SK-N-SH (cell line): ENCODE measurements around the gene ZNF44. TPM values are rescaled to one million over a fixed set of nuclear protein-coding genes. Genes with fewer than 3 reads are reported as not detected.

Source experiments
- CTCF ChIA-PET: fragments of 300-600, 350-600 bp; formaldehyde crosslinking; extraction: SDS; loops from one replicate; lab custom pipeline; 2021; lab: Yijun Ruan, JAX
- POLR2A ChIA-PET: fragments of 350-600 bp; sonication (Branson Sonifier 250); formaldehyde crosslinking; extraction: SDS; loops from one replicate; lab custom pipeline; 2020; ENCODE audit warnings: antibody characterized with exemption, inconsistent platforms; lab: Yijun Ruan, JAX
- DNase-seq: peaks from one replicate; pipeline ENCODE4 v3.0.0; 2012
- H2AFZ ChIP-seq: fragments of 200-600 bp; sonication (generic); 2 replicates; pipeline ENCODE4 v1.8.1; 2016; ENCODE audit warnings: antibody characterized with exemption, mild to moderate bottlenecking, low read depth
- H3F3A ChIP-seq: fragments of 200-600 bp; sonication (generic); replicated peaks from 2 replicates; pipeline ENCODE3; 2016; ENCODE audit warnings: antibody characterized with exemption, mild to moderate bottlenecking; ENCODE audit not compliant: insufficient read depth
- H3K27ac ChIP-seq, 2 experiments: fragments of 200-500 bp in 1 of 2; fragments of 200-600 bp in 1 of 2; sonication (Bioruptor generic) in 1 of 2; sonication (generic), shearing (Covaris generic) in 1 of 2; 2 replicates each; pipeline versions ENCODE4 v1.5.1 to v1.6.1; 2014 to 2016; ENCODE audit warnings: low read depth in 2 of 2, inconsistent platforms in 1 of 2, low read length in 1 of 2, mild to moderate bottlenecking in 1 of 2, mixed read lengths in 1 of 2
- H3K27me3 ChIP-seq: fragments of 200-600 bp; sonication (generic), shearing (Covaris generic); 2 replicates; pipeline ENCODE4 v1.6.1; 2016; ENCODE audit warnings: mixed run types; ENCODE audit not compliant: insufficient read depth
- H3K36me3 ChIP-seq, 2 experiments: fragments of 200-500 bp in 1 of 2; fragments of 200-600 bp in 1 of 2; sonication (Bioruptor generic) in 1 of 2; sonication (generic) in 1 of 2; replicated peaks in 1 of 2; 2 replicates each; pipeline versions ENCODE3 to v1.5.1; 2014 to 2016; ENCODE audit warnings: low read length in 1 of 2, mild to moderate bottlenecking in 1 of 2; ENCODE audit not compliant: insufficient read depth in 2 of 2, control insufficient read depth in 1 of 2
- H3K4me1 ChIP-seq, 2 experiments: fragments of 200-500 bp in 1 of 2; fragments of 200-600 bp in 1 of 2; sonication (Bioruptor generic) in 1 of 2; sonication (generic), shearing (Covaris generic) in 1 of 2; 2 replicates each; pipeline versions ENCODE4 v1.5.1 to v1.6.1; 2014 to 2016; ENCODE audit warnings: low read depth in 1 of 2, low read length in 1 of 2, mixed run types in 1 of 2; ENCODE audit not compliant: insufficient read depth in 2 of 2, control insufficient read depth in 1 of 2
- H3K4me2 ChIP-seq: fragments of 200-600 bp; sonication (generic), shearing (Covaris generic); 2 replicates; pipeline ENCODE4 v1.6.1; 2017; ENCODE audit warnings: mixed run types
- H3K4me3 ChIP-seq, 2 experiments: fragments of 200-500 bp in 1 of 2; fragments of 200-600 bp in 1 of 2; sonication (Bioruptor generic) in 1 of 2; sonication (generic), shearing (Covaris generic) in 1 of 2; 2 replicates each; pipeline versions ENCODE4 v1.5.1 to v1.8.1; 2014 to 2016; ENCODE audit warnings: low read depth in 2 of 2, inconsistent platforms in 1 of 2, low read length in 1 of 2, mild to moderate bottlenecking in 1 of 2, mixed read lengths in 1 of 2, moderate library complexity in 1 of 2
- H3K79me2 ChIP-seq: fragments of 200-600 bp; sonication (generic); 2 replicates; pipeline ENCODE4 v1.8.1; 2017; ENCODE audit warnings: mild to moderate bottlenecking; ENCODE audit not compliant: insufficient read depth
- H3K9ac ChIP-seq: fragments of 200-600 bp; sonication (generic); 2 replicates; pipeline ENCODE4 v1.6.1; 2017; ENCODE audit warnings: mixed run types
- H3K9me2 ChIP-seq: fragments of 200-600 bp; sonication (generic); 2 replicates; pipeline ENCODE4 v1.6.1; 2017; ENCODE audit warnings: mixed run types
- H3K9me3 ChIP-seq: fragments of 200-600 bp; sonication (generic); 2 replicates; pipeline ENCODE4 v1.6.1; 2017; ENCODE audit warnings: mixed run types, mild to moderate bottlenecking, moderate library complexity
- H4K20me1 ChIP-seq: fragments of 200-600 bp; sonication (generic); 2 replicates; pipeline ENCODE4 v1.6.1; 2017; ENCODE audit warnings: mild to moderate bottlenecking, mixed run types; ENCODE audit not compliant: insufficient read depth
- CTCF ChIP-seq: fragments of 200-600 bp; sonication (generic); IDR thresholded peaks from 2 replicates; pipeline ENCODE4 v1.6.1; 2017; ENCODE audit warnings: antibody characterized with exemption, mild to moderate bottlenecking, moderate library complexity
- EP300 ChIP-seq, 2 experiments: IDR thresholded peaks; 2 replicates each; pipeline versions ENCODE4 v1.4.0 to v1.6.1; 2012; ENCODE audit warnings: borderline replicate concordance in 1 of 2, low read depth in 1 of 2, low read length in 1 of 2
- EZH2phosphoT487 ChIP-seq: fragments of 200-600 bp; sonication (generic); IDR thresholded peaks from 2 replicates; pipeline ENCODE4 v1.6.1; 2017; ENCODE audit warnings: low read depth, mixed run types, mild to moderate bottlenecking, antibody characterized with exemption, moderate library complexity, borderline replicate concordance
- FOXJ3 ChIP-seq: sonication (generic); formaldehyde crosslinking; IDR thresholded peaks from 2 replicates; pipeline ENCODE4 v1.5.1; 2020; ENCODE audit warnings: mild to moderate bottlenecking, missing genetic modification reagents
- FOXM1 ChIP-seq: IDR thresholded peaks from 2 replicates; pipeline ENCODE4 v1.4.0; 2012; ENCODE audit warnings: low read depth, mild to moderate bottlenecking
- IRF3 ChIP-seq: fragments of 150-350 bp; IDR thresholded peaks from 2 replicates; pipeline ENCODE4 v1.6.1; 2016; ENCODE audit warnings: mild to moderate bottlenecking, low read depth, low read length
- NRF1 ChIP-seq: IDR thresholded peaks from 2 replicates; pipeline ENCODE4 v1.6.1; 2012; ENCODE audit warnings: low read depth, mild to moderate bottlenecking, low read length
- PBX3 ChIP-seq: IDR thresholded peaks from 2 replicates; pipeline ENCODE4; 2012
- RFX5 ChIP-seq: IDR thresholded peaks from 2 replicates; pipeline ENCODE4 v1.6.1; 2012; ENCODE audit warnings: mild to moderate bottlenecking, improper control_type of control experiment, low read length
- SMC3 ChIP-seq: IDR thresholded peaks from 2 replicates; pipeline ENCODE4 v1.6.1; 2012; ENCODE audit warnings: low read depth, low read length, improper control_type of control experiment
- TEAD4 ChIP-seq: IDR thresholded peaks from 2 replicates; pipeline ENCODE4 v1.4.0; 2012; ENCODE audit warnings: mild to moderate bottlenecking, borderline replicate concordance; ENCODE audit not compliant: insufficient read depth
- USF2 ChIP-seq: fragments of 150-350 bp; IDR thresholded peaks from 2 replicates; pipeline ENCODE4 v1.6.1; 2017; ENCODE audit warnings: antibody characterized with exemption, low read length, low read depth, borderline replicate concordance
- WGBS: methylation state at CpG from one replicate; pipeline ENCODE4 v1.1.6; 2017; ENCODE audit warnings: low lambda C conversion rate; 5-methylcytosine and 5-hydroxymethylcytosine counted together
- polyA plus RNA-seq, 3 experiments: library from polyadenylated mRNA; depleted of rRNA; stranded (reverse); fragments of >200 nt; gene quantifications; 2 replicates each; pipeline ENCODE4 v1.2.3, GENCODE V29; 2012

Gene ZNF44
- polyA plus RNA-seq, 1 of the 3 experiments (the other 2 are of a cell fraction) = 3.6 TPM

GRCh38 chr19:12224676-12225075 is 70.0 kb downstream of the ZNF44 start (continued):
- no peak for TF ChIP-seq CTCF
- TF ChIP-seq SMC3 = no peak

- H3K36me3 ChIP-seq = no peaks in the 10 kb centered on the region
- DNase-seq = no peak
- H4K20me1 ChIP-seq = no peaks in the 10 kb centered on the region
- H3K79me2 ChIP-seq = no peaks in the 10 kb centered on the region
- no peak overlapping the region for H3K27ac ChIP-seq
- no peaks in the 10 kb centered on the region for H3K9me2 ChIP-seq
- H3K4me2 ChIP-seq = no peak overlapping the region
- H3F3A ChIP-seq = no peaks in the 10 kb centered on the region
- WGBS = 0% methylated on average over 1 of the region's 1 CpG
- H3K27me3 ChIP-seq = no peaks in the 10 kb centered on the region
- no peak overlapping the region for H3K4me3 ChIP-seq
- H3K9ac ChIP-seq = no peak overlapping the region
- H2AFZ ChIP-seq = no peak overlapping the region
- TF ChIP-seq EP300 (IDR thresholded peaks at IDR 0.05; ENCODE audit: borderline replicate concordance in 1 of 2, low read depth in 1 of 2, low read length in 1 of 2) (no peak), RFX5 (no peak), EZH2phosphoT487 (no peak), PBX3 (no peak), USF2 (no peak), FOXM1 (no peak), NRF1 (no peak), TEAD4 (no peak), IRF3 (no peak), FOXJ3 (CRISPR knock-in tag) (no peak)
- no peaks in the 10 kb centered on the region for H3K4me1 ChIP-seq
- CTCF ChIA-PET = no interaction called here
- POLR2A ChIA-PET = no interaction called here
- H3K9me3 ChIP-seq = no peaks in the 10 kb centered on the region; the same call in 1 of the 2 replicates
Measured at GRCh38 chr19:12222980-12223630, 71.6 kb downstream of the ZNF44 start.

Other genes starting within 250 kb of the ZNF44 start
- gene ZNF878, start 241.9 kb downstream of the ZNF44 start, polyA plus RNA-seq (2012; rRNA removed) = 0.05 TPM in 1 of 2 replicates, not detected in the other
- gene ZNF844, start 230.2 kb downstream of the ZNF44 start, polyA plus RNA-seq (2012; rRNA removed) = 0.28 and 0.31 TPM in 2 replicates
- 1.8 and 1.9 TPM in 2 replicates for gene ZNF20, start 154.5 kb downstream of the ZNF44 start, polyA plus RNA-seq (2012; rRNA removed)
- 1.9 and 2.3 TPM in 2 replicates for gene ZNF625, start 138.1 kb downstream of the ZNF44 start, polyA plus RNA-seq (2012; rRNA removed)
- 1.7 and 2.2 TPM in 2 replicates for gene ZNF136, start 131.8 kb downstream of the ZNF44 start, polyA plus RNA-seq (2012; rRNA removed)
- 0.99 and 1.3 TPM in 2 replicates for gene ZNF563, start 38.8 kb upstream of the ZNF44 start, polyA plus RNA-seq (2012; rRNA removed)
- gene ZNF442, start 70.8 kb upstream of the ZNF44 start, polyA plus RNA-seq (2012; rRNA removed) = 0.43 and 0.70 TPM in 2 replicates
- gene ZNF799, start 106.4 kb upstream of the ZNF44 start, polyA plus RNA-seq (2012; rRNA removed) = 0.99 and 1.5 TPM in 2 replicates
- gene ZNF443, start 146.1 kb upstream of the ZNF44 start, polyA plus RNA-seq (2012; rRNA removed) = 0.92 and 1.5 TPM in 2 replicates
- 0.64 and 0.99 TPM in 2 replicates for gene ZNF709, start 189.9 kb upstream of the ZNF44 start, polyA plus RNA-seq (2012; rRNA removed)